RCC 7860 (cell line): ENCODE data around the gene SMAD6.
A peak's percentile ranks its signal among the peaks of the same experiment; 100 is the strongest.

Experiments used
- DNase-seq: peaks from one replicate; pipeline ENCODE4 v3.0.0-alpha.2; 2015; ENCODE audit warnings: low spot score
- FAIRE-seq: peaks from 2 replicates; lab custom pipeline; 2012; peaks lifted over from hg19 to GRCh38; lab: Jason Lieb, UNC

The SMAD6 gene

DNA sequence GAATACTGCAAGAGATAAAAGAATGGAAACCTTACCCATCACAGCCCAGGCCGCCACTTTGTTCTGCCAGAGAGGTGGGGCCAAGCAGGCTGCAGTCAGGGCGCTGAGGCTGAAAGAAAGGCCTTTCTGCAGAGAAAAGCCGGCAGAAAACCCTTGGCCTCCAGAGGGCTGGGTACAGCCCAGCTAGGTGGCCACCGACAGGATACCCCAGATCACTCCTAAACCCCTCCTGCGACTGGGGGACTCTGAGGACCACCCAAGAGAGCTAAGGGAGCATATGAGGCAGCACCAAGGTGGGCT lies 69.3 kb downstream of the SMAD6 start:
- FAIRE-seq = no peak

DNA sequence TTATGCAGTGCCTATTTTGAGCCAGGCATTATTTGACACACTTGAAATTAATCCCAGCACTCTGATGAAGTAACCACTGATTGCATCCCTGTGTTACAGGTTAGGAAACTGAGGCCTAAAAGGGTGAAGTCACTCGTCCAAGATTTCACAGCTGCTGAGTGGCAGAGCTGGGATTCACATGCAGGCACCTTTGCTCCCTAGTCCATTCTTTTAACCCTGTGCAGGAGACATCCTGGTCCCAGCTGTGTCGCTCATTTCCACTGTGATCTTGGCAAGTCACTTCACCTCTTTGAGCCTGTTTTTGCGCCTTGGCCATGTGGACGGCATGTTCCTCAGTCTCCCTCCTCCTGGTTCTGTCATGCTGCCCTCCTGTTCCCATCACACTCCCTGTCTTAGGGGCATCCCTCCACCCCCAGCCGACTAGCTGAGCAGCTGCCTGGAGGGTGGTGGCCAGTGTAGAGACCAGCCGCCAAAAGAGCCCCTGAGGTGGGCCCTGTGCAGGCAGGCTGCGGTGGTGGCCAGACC lies 70.6 kb downstream of the SMAD6 start:
- DNase-seq = no peak
- FAIRE-seq = no peak

More for the DNA sequence above, 69.3 kb downstream of the SMAD6 start:
- DNase-seq = no peak

DNA sequence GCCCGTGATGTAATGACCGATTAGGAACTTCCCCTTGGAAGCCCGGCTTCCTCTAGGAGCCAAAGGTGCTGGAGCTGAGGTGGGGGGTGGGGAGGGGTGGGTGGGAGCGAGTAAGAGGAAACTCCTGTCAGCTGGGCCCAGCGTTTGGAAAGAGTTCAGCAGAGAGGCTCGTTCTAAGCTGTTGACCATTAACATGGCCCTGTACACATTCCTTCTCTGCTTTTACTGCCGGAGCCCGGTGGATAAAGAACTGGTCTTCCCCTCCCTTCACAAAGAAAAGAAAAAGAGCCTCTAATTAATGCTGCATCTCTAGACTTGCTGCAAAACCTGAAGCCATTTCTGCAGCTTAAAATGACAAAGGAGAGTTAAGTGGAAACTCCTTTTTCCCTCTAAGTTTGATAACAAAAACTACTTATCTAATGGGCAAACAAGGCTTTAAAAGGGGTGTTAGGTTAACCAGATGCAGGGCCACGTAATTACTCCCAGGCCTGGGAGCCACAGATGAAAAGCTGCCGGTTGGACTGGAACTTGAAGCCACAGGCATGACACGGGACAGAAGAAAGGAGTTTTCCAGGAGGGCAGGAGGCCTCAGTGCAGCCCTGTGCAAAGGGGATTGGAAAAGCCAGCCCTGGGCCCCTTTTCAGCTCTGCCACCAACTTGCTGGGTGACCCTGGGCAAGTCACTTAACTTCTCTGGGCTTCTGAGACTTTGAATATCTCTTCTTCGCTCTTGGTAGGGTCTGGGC lies 71.3 kb downstream of the SMAD6 start:
- FAIRE-seq (no peak), DNase-seq (peak; percentile 74)

DNA sequence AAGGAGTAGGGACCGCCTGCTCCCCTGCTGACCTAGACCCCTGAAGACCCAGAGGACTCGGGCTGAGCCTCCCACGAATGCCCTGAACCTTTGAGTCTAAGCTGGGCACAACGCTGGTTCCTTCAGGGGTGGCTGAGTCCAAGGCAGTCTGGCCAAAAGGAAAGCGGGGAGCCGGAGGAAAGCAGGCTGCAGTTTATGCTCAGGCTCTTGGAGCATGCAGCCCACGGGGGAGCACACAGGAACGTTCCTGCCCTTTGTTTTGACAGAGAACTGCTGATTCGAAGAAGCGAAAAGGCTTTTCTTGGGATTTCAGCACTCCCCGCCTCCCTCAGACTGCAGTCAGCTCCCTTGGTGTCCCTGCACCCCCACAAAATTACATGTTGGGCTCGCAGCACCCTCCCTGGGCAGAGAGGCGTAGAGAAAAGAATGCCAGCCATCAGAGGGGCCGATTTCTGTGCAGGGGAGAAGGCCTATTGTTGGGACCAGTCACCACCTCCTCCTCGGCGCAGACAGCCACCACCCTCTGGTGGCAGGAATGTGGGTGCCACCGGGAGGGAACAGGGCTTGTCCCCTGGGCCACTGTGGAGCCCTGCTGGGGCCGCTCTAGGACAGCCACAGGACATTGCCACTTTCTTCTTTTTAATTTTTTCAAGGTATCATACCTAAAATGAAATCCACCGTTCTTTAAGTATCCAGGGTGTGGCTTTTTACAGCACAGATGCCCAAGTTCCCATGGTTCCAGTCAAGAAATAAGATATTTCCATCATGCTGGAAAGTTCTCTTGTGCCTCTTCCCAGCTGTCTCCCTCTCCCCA lies 72.2 kb downstream of the SMAD6 start:
- DNase-seq (peak; percentile 70), FAIRE-seq (no peak)

DNA sequence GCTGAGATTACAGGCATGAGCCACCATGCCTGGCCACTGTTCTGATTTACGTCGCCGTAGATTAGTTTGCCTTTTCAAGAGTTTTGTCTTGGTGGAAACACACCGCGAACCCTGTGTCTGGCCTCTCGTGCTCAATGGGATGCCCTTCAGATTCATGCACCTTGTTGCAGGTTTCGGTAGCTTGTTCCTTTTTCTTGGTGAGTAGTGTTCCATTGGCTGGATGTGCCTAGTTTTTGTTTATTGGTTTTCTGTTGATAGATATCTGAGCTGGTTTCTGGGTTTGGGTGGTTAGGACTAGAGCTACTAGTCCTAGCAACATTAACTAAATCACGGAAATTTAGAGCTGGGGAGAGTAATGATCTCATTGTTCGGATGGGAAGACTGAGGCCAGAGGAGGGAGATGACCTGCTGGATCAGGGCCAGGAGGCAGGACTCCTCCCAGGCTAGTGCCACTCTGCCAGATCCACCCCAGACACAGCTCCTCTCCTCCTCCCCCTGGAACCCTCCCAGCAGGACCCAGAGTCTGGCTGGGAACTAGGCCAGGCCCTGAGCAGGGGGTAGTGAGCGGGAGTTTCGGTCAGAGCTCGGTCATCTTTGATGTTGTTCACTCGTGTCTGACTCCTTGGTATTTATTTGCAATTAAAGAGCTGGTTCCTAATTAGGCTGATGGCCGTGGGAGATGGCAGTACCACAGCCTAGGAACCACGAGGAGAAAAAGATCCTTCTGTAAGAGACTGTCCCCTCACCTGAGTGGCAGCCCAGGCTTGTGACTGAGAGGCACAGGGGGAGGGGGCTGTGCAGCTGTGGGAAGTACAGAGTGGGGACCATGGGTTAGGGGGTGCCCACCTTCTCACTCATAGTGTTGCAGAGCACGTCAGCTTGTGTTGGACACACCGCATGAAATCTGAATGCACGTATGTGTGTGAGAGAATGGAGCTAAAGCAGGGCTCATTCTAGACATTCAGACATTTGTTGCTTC lies 73.4 kb downstream of the SMAD6 start:
- DNase-seq (peak; percentile 29), FAIRE-seq (no peak)

DNA sequence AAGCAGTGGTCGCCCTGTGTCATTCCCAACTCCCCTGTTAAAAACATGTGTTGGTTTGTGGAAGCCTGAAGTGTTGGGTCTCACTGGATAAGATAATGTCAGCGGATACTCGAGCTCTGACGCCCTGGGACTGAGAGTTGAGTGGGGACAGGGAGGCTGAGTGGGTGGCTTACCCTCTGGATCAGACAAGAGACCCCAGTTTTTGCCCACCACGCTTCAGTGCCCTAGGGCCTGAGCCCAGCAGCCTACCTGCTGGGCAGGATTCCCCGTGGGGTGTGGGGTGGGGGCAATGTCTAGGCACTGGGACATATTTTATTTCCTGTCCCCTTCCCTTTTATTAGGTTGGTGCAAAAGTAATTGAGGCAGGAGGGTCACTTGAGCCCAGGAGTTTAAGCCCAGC lies 75.0 kb downstream of the SMAD6 start:
- FAIRE-seq = no peak
- no peak for DNase-seq

DNA sequence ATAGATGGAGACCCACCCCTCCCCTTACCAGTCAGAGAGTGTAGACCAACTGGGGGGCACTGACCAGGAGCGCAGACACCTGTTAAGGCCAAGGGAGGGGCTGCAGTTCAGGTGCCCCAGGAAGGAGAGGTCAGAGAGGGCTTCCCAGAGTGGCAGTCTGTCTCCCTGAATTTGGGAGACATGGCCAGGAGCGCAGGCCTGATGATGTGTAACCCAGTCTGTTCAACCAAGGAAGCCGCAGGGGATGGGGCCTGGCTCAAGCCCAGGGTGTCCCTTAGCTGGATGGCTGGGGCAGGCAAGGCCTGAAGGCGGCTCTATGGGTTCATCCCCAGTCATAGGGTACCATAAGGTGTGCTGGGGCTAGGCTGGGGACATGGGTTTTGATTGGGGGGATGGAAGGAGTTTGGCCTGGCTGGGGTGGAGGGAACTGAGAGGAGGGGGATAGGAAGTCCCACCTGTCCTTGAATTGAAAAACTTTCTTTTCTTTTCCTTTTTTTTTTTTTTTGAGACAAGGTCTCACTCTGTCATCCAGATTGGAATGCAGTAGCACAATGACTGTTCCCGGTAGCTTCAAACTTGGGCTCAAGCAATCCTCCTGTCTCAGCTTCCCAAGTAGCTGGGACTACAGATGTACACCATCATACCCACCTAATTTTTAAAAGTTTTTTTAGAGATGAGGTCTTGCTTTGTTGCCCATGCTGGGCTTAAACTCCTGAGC lies 75.7 kb downstream of the SMAD6 start:
- DNase-seq (no peak), FAIRE-seq (no peak)

DNA sequence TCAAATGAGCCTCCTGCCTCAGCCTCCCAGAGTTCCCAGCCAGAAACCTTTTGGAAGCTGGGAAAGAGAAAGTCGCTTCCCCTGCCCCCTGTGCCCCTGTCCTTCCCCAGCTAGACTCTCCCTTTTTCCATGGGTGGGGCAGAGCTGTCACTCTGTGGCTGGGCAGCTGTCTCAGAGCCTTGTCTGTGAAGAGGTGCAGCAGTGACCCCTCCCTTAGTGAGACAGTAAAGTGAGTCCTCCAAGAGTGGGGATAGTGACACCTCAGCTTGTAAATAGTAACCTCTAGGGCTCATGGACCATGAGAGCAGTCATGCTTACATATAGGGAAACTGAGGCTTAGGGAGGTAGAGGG lies 76.3 kb downstream of the SMAD6 start:
- DNase-seq = no peak
- no peak for FAIRE-seq

DNA sequence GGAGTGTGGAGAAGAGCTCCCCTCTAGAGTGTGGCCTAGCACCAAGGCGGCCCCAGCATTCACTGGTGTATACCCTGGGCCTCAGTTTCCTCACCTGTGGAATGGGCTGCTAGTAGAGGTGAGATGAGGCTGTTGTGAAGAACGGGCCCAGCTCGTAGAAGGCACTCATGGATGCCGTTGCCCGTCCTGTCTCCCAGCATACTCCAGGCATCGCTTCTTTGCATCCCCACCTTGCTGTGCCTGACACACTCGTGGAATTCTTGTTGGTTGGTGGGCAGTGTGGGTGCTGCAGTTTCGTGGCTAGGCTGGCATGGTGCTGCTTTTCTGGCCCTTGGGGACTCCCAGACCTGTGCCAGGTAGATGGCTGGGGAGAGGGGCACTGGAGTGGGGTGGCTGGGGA lies 76.7 kb downstream of the SMAD6 start:
- no peak for FAIRE-seq
- DNase-seq = no peak

DNA sequence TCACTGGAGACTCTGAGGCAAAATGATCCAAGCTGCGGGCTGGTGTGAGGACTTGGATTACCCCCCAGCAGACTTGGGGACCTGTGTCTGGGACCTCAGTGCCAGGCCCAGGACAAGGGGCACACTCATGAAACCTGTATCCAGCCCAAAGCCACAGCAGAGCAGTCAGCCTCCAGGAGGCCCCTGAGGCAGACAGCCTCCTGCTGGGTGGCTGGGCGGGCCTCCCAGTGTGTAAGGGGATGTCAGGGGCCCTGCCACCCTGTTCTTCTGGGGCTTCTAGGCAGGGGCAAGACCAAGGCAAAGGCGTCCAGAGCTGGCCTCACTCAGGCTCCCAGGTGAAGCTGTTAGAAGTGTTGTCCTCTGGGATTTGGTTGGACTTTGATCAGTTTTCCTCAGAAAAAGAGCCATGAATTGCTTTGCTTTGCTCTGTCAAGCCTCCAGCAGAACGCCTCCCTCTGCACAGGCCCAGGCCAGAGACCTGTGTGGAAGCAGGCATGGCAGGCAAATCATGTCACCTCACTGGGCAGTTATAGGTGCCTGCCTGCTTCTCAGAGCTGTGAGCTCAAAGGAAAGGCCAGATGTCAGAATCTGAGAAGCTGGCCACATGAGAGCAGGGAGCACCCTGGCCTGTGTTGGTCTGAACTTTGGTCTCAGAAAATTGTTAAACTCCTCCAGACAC lies 77.4 kb downstream of the SMAD6 start:
- DNase-seq (no peak), FAIRE-seq (no peak)

DNA sequence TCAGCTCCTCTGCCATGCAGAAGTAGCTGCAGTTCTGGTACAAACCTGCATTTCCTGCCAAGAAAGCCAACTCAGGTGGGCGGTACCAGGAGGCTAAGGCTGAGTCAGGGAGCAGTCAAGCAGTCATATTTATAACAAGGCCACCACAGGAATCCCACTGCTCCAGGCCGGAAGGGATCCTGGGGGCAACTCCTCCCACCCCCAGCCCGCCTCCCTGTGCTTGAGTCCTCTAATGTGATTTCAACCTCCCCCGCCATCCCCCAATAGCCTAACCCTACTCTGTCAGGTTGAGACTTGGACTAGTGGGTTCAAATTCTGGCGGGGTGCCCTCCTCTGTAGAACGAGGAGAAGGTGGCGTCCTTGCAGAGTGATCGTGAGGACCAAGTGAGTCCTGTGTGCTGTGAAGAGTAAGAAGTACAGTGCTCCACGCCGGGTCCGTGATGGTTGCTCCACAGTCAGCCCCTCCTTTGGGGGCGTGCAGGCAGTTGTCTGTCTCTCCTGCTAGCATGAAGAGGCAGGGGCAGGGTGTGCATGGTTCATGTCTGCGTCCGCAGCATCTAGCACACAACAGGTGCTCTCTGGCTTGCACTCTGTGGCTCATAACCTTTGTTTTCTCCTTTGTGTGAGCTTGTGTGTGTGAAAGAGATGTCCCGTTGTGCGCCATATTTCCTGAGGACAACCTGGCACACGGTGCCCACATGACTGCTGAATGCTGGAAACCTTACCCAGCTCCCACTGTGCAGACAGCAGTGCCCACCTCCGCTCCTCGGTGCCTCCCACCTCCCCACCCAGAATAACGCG lies 78.3 kb downstream of the SMAD6 start:
- FAIRE-seq (peak; percentile 90), DNase-seq (peak; percentile 89)

DNA sequence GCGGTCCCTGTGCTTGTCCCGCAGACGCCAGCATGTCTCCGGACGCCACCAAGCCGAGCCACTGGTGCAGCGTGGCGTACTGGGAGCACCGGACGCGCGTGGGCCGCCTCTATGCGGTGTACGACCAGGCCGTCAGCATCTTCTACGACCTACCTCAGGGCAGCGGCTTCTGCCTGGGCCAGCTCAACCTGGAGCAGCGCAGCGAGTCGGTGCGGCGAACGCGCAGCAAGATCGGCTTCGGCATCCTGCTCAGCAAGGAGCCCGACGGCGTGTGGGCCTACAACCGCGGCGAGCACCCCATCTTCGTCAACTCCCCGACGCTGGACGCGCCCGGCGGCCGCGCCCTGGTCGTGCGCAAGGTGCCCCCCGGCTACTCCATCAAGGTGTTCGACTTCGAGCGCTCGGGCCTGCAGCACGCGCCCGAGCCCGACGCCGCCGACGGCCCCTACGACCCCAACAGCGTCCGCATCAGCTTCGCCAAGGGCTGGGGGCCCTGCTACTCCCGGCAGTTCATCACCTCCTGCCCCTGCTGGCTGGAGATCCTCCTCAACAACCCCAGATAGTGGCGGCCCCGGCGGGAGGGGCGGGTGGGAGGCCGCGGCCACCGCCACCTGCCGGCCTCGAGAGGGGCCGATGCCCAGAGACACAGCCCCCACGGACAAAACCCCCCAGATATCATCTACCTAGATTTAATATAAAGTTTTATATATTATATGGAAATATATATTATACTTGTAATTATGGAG lies 79.1 kb downstream of the SMAD6 start:
- FAIRE-seq (no peak), DNase-seq (no peak)

DNA sequence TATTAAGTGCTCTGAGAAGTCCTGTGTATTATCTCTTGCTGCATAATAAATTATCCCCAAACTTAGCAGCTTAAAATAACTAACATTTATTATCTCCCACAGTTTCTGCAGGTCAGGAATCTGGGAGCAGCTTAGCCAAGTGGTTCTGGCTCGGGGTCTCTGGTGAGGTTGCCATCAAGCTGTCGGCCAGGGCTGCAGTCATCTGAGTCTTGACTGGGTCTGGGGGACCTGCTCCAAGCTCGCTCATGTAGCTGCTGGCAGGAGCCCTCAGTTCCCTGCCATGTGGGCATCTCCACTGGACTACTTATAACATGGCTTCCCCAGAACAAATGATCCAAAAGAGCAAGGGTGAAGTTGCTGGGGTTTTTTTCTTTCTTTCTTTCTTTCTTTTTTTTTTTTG lies 80.7 kb downstream of the SMAD6 start:
- DNase-seq (no peak), FAIRE-seq (no peak)

DNA sequence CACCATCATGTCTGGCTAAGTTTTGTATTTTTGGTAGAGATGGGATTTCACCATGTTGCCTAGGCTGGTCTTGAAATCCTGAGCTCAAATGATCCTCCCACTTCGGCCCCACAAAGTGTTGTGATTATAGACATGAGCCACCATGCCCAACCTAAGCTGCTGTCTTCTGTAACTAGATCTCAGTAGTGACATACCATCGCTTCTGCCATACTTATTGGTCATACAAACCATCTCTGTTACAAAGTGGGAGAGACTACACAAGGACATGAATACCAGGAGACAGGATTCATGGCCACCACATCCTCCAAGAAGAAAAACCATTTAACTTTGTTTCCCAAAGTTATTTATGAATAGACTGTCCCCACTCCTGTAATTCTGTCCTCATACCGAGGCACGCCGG lies 81.3 kb downstream of the SMAD6 start:
- FAIRE-seq (no peak), DNase-seq (no peak)

DNA sequence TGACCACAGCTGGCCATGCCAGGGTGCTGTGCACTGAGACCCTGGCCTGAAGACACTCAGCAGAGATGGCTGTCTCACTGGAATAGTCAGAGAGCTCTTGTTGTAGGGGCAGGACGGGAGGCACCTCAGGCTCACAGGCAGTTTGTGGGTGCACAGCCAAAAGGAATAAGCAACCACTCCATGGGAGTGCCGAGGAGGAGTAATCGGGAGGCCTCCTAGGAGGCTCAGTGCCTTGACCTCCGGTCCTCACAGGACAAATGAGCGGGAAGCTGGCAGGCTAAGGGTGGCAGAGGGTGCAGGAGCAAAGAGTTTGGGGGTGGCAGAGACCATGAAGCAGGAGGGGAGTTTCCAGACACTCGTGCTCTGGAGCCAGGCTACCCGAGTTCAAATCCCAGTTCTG lies 81.7 kb downstream of the SMAD6 start:
- FAIRE-seq (no peak), DNase-seq (no peak)

DNA sequence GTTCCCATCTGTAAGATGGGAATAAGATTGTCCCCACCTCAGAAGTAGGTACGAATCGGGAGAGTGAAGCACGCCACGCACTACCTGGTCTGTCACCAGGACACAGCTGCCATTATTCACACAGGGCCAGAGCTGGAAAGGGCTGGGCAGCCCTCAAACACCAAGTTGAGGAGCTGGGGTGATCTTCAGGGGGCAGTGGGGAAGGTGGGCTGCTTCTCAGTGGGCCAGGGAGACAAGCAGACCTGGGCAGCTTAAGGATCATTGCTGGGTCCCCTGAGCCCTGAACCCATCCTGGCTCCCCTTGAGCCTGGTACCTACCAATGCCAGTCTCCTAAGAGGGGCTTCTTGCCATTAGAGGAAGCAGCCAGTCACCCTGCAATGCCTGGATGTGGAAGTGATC lies 82.1 kb downstream of the SMAD6 start:
- DNase-seq (no peak), FAIRE-seq (no peak)

DNA sequence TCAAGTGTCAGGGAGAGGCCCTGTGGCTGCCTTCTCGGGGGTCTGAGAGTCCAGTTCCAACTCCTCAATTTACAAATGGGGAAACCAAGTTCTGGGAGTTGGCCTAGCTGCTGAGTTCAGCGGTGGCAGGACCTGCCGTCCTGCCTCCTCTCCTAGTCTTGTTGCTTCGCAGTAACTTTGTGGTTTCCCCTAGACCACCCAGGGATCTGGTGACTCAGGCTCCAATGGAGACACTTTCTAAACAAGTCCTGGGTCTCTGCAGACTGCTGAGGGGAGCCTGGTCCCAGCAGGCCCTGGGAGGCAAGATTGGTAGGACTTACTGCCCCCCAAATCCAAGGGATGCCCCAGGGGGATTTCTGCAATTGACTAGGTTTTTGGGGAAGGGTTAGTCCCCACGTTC lies 83.6 kb downstream of the SMAD6 start:
- DNase-seq (peak; percentile 59), FAIRE-seq (peak; percentile 11)

DNA sequence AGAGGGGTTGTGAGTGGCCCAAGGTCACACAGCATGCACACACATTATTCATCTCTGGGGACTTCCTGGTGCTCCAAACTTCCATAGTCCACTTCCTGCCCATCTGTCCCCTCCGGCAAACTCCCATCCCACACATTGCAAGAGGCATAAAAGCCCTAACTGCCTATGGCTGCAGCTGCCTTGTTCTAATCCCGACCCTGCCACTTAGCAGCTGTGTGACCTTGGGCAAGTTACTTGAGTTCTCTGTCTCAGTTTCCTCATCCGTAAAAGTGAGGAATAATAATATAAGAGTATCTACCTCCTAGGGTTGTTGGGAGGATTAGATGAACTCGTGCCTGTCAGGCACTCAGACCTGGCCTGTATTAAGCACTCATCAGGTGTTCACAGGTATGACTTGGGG lies 84.2 kb downstream of the SMAD6 start:
- DNase-seq (no peak), FAIRE-seq (no peak)
